HG02885 (cell line): ENCODE data around the gene MSANTD2.

Source experiments
- ATAC-seq: cut with Tn5 transposase; IDR thresholded peaks from one replicate; pipeline ENCODE4 v1.9.1; 2021; ENCODE audit warnings: mild to moderate bottlenecking; ENCODE audit not compliant: unreplicated experiment, poor library complexity

The MSANTD2 gene

GRCh38 chr11:124821995-124822730, 22.0 kb upstream of the MSANTD2 start:
- ATAC-seq = no peak

- ATAC-seq = no peak
These were observed 16.8 kb upstream of the MSANTD2 start for GRCh38 chr11:124817036-124817435.

- ATAC-seq = no peak
These were observed 14.5 kb upstream of the MSANTD2 start for GRCh38 chr11:124814739-124815138.

GRCh38 chr11:124812876-124813275, 12.7 kb upstream of the MSANTD2 start:
- no peak for ATAC-seq

- ATAC-seq = no peak
These were observed 11.4 kb upstream of the MSANTD2 start for GRCh38 chr11:124811399-124812125.

GRCh38 chr11:124807660-124808270, 7.6 kb upstream of the MSANTD2 start:
- no peak for ATAC-seq

GRCh38 chr11:124807201-124807600, 7.0 kb upstream of the MSANTD2 start:
- no peak for ATAC-seq

- ATAC-seq = no peak
These were observed 4.7 kb upstream of the MSANTD2 start for GRCh38 chr11:124804884-124805283.

- ATAC-seq = no peak
These were observed 1.6 kb upstream of the MSANTD2 start for GRCh38 chr11:124801636-124802312.

- no peak for ATAC-seq
These were observed 808 bp upstream of the MSANTD2 start for GRCh38 chr11:124801014-124801413.

GRCh38 chr11:124799348-124800225, 619 bp downstream of the MSANTD2 start:
- ATAC-seq = peak; percentile 40

GRCh38 chr11:124798991-124799347, 1.2 kb downstream of the MSANTD2 start:
- ATAC-seq = peak; percentile 8

GRCh38 chr11:124796312-124796711, 3.9 kb downstream of the MSANTD2 start:
- ATAC-seq = no peak

- ATAC-seq = peak; percentile 60
These were observed 6.5 kb downstream of the MSANTD2 start for GRCh38 chr11:124793466-124794278.

- peak; percentile 78 for ATAC-seq
These were observed 8.4 kb downstream of the MSANTD2 start for GRCh38 chr11:124791626-124792341.

- no peak for ATAC-seq
These were observed 11.7 kb downstream of the MSANTD2 start for GRCh38 chr11:124788521-124788920.

- ATAC-seq = no peak
These were observed 16.2 kb downstream of the MSANTD2 start for GRCh38 chr11:124784051-124784450.

GRCh38 chr11:124783002-124783401, 17.2 kb downstream of the MSANTD2 start:
- no peak for ATAC-seq
